ENCODE data around the gene YY1. TPM values are rescaled to one million over a fixed set of nuclear protein-coding genes. Genes with fewer than 3 reads are reported as not detected.

The YY1 gene
- total and polyA plus RNA-seq, 2 experiments from 2014 or later, result 88.2 to 128 TPM

DNA sequence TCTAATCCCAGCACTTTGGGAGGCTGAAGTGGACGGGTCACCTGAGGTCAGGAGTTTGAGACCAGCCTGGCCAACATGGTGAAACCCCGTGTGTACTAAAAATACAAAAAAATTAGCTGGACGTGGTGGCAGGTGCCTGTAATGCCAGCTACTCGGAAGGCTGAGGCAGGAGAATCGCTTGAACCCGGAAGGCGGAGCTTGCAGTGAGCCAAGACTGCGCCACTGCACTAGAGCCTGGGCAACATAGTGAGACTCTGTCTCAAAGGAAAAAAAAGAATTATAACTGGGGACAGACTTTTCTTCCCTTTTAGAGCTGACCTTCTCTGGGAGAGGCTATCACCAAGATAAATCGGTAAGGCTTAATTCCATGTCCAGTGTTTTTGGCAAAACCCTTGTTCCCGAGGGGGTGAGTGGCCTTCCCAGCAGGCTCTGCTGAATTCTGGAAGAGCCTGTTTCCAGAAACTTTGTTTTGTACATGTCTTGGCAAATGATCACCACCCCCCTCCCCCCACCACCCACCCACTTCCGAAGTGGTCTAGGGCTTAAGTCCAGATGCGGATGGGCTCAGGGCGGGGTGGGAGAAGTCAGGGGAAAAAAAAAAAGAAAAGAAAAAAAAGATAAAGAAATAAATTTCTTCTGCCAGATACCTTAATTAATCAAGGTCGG lies 47.2 kb upstream of the YY1 start:
- Mint-ChIP-seq H3K4me1 (peaks cover 13% of the 10 kb centered on the region), H3K9me3 (peaks cover 6% of the 10 kb centered on the region; the same call in 1 of the 3 replicates), H3K36me3 (ENCODE audit: low read depth) (no peaks in the 10 kb centered on the region), H3K27me3 (ENCODE audit: insufficient read depth, low read depth, poor library complexity) (peaks cover 18% of the 10 kb centered on the region), H3K4me3 (no peak overlapping the region), H3K27ac (no peak overlapping the region)
- H3K4me3 ChIP-seq, result no peak overlapping the region; the same call in 1 of the 2 replicates
- DNase-seq (ENCODE audit: low spot score) (no peak), ATAC-seq (no peak)
- H3K36me3 ChIP-seq (ENCODE audit: insufficient read depth), result no peaks in the 10 kb centered on the region
- no peak overlapping the region for H3K27ac ChIP-seq (ENCODE audit: low read depth)
- H2AFZ ChIP-seq, result no peak overlapping the region
- no peaks in the 10 kb centered on the region for H3K27me3 ChIP-seq (ENCODE audit: insufficient read depth)
- H3K79me2 ChIP-seq (replicated peaks; ENCODE audit: insufficient read depth), result no peaks in the 10 kb centered on the region
- H3K4me2 ChIP-seq, result no peak overlapping the region
- H3K9me2 ChIP-seq (ENCODE audit: insufficient read depth), result no peaks in the 10 kb centered on the region
- H3F3A ChIP-seq (replicated peaks; ENCODE audit: low read depth), result peaks cover 8% of the 10 kb centered on the region; the same call in 1 of the 2 replicates
- H3K4me1 ChIP-seq (ENCODE audit: insufficient read depth), result peaks cover 10% of the 10 kb centered on the region
- TF ChIP-seq, protein P1, sequence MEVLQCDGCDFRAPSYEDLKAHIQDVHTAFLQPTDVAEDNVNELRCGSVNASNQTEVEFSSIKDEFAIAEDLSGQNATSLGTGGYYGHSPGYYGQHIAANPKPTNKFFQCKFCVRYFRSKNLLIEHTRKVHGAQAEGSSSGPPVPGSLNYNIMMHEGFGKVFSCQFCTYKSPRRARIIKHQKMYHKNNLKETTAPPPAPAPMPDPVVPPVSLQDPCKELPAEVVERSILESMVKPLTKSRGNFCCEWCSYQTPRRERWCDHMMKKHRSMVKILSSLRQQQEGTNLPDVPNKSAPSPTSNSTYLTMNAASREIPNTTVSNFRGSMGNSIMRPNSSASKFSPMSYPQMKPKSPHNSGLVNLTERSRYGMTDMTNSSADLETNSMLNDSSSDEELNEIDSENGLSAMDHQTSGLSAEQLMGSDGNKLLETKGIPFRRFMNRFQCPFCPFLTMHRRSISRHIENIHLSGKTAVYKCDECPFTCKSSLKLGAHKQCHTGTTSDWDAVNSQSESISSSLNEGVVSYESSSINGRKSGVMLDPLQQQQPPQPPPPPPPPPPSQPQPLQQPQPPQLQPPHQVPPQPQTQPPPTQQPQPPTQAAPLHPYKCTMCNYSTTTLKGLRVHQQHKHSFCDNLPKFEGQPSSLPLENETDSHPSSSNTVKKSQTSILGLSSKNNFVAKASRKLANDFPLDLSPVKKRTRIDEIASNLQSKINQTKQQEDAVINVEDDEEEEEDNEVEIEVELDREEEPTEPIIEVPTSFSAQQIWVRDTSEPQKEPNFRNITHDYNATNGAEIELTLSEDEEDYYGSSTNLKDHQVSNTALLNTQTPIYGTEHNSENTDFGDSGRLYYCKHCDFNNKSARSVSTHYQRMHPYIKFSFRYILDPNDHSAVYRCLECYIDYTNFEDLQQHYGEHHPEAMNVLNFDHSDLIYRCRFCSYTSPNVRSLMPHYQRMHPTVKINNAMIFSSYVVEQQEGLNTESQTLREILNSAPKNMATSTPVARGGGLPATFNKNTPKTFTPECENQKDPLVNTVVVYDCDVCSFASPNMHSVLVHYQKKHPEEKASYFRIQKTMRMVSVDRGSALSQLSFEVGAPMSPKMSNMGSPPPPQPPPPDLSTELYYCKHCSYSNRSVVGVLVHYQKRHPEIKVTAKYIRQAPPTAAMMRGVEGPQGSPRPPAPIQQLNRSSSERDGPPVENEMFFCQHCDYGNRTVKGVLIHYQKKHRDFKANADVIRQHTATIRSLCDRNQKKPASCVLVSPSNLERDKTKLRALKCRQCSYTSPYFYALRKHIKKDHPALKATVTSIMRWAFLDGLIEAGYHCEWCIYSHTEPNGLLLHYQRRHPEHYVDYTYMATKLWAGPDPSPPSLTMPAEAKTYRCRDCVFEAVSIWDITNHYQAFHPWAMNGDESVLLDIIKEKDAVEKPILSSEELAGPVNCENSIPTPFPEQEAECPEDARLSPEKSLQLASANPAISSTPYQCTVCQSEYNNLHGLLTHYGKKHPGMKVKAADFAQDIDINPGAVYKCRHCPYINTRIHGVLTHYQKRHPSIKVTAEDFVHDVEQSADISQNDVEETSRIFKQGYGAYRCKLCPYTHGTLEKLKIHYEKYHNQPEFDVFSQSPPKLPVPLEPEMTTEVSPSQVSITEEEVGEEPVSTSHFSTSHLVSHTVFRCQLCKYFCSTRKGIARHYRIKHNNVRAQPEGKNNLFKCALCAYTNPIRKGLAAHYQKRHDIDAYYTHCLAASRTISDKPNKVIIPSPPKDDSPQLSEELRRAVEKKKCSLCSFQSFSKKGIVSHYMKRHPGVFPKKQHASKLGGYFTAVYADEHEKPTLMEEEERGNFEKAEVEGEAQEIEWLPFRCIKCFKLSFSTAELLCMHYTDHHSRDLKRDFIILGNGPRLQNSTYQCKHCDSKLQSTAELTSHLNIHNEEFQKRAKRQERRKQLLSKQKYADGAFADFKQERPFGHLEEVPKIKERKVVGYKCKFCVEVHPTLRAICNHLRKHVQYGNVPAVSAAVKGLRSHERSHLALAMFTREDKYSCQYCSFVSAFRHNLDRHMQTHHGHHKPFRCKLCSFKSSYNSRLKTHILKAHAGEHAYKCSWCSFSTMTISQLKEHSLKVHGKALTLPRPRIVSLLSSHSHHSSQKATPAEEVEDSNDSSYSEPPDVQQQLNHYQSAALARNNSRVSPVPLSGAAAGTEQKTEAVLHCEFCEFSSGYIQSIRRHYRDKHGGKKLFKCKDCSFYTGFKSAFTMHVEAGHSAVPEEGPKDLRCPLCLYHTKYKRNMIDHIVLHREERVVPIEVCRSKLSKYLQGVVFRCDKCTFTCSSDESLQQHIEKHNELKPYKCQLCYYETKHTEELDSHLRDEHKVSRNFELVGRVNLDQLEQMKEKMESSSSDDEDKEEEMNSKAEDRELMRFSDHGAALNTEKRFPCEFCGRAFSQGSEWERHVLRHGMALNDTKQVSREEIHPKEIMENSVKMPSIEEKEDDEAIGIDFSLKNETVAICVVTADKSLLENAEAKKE (CRISPR knock-in tag; IDR thresholded peaks at IDR 0.05), result no peak
- TF ChIP-seq POLR2AphosphoS5 (IDR thresholded peaks at IDR 0.05; ENCODE audit: low read depth), result no peak
- TF ChIP-seq EZH2 (IDR thresholded peaks at IDR 0.05; ENCODE audit: low read depth, unreplicated experiment), result no peak
- no peak for TF ChIP-seq ZNF331 (CRISPR knock-in tag; IDR thresholded peaks at IDR 0.05; ENCODE audit: low read depth)
- no peak for TF ChIP-seq STAT1 (IDR thresholded peaks at IDR 0.05; ENCODE audit: unreplicated experiment)
- TF ChIP-seq, protein P2, sequence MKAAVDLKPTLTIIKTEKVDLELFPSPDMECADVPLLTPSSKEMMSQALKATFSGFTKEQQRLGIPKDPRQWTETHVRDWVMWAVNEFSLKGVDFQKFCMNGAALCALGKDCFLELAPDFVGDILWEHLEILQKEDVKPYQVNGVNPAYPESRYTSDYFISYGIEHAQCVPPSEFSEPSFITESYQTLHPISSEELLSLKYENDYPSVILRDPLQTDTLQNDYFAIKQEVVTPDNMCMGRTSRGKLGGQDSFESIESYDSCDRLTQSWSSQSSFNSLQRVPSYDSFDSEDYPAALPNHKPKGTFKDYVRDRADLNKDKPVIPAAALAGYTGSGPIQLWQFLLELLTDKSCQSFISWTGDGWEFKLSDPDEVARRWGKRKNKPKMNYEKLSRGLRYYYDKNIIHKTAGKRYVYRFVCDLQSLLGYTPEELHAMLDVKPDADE (IDR thresholded peaks at IDR 0.05), result no peak
- no peak for TF ChIP-seq ZNF114 (CRISPR knock-in tag; IDR thresholded peaks at IDR 0.05)
- no peak for TF ChIP-seq NANOG (IDR thresholded peaks at IDR 0.05; ENCODE audit: borderline replicate concordance)
- TF ChIP-seq, protein P3, sequence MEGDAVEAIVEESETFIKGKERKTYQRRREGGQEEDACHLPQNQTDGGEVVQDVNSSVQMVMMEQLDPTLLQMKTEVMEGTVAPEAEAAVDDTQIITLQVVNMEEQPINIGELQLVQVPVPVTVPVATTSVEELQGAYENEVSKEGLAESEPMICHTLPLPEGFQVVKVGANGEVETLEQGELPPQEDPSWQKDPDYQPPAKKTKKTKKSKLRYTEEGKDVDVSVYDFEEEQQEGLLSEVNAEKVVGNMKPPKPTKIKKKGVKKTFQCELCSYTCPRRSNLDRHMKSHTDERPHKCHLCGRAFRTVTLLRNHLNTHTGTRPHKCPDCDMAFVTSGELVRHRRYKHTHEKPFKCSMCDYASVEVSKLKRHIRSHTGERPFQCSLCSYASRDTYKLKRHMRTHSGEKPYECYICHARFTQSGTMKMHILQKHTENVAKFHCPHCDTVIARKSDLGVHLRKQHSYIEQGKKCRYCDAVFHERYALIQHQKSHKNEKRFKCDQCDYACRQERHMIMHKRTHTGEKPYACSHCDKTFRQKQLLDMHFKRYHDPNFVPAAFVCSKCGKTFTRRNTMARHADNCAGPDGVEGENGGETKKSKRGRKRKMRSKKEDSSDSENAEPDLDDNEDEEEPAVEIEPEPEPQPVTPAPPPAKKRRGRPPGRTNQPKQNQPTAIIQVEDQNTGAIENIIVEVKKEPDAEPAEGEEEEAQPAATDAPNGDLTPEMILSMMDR (conservative IDR thresholded peaks at IDR 0.05; ENCODE audit: low read depth in 2 of 2), result no peak
- no peak for TF ChIP-seq EZH2phosphoT487 (IDR thresholded peaks at IDR 0.05; ENCODE audit: unreplicated experiment)
- TF ChIP-seq CREB1 (CRISPR knock-in tag; IDR thresholded peaks at IDR 0.05; ENCODE audit: low read depth), result no peak
- TF ChIP-seq JUNB (IDR thresholded peaks at IDR 0.05; ENCODE audit: unreplicated experiment), result no peak
- TF ChIP-seq, protein P4, sequence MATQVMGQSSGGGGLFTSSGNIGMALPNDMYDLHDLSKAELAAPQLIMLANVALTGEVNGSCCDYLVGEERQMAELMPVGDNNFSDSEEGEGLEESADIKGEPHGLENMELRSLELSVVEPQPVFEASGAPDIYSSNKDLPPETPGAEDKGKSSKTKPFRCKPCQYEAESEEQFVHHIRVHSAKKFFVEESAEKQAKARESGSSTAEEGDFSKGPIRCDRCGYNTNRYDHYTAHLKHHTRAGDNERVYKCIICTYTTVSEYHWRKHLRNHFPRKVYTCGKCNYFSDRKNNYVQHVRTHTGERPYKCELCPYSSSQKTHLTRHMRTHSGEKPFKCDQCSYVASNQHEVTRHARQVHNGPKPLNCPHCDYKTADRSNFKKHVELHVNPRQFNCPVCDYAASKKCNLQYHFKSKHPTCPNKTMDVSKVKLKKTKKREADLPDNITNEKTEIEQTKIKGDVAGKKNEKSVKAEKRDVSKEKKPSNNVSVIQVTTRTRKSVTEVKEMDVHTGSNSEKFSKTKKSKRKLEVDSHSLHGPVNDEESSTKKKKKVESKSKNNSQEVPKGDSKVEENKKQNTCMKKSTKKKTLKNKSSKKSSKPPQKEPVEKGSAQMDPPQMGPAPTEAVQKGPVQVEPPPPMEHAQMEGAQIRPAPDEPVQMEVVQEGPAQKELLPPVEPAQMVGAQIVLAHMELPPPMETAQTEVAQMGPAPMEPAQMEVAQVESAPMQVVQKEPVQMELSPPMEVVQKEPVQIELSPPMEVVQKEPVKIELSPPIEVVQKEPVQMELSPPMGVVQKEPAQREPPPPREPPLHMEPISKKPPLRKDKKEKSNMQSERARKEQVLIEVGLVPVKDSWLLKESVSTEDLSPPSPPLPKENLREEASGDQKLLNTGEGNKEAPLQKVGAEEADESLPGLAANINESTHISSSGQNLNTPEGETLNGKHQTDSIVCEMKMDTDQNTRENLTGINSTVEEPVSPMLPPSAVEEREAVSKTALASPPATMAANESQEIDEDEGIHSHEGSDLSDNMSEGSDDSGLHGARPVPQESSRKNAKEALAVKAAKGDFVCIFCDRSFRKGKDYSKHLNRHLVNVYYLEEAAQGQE (IDR thresholded peaks at IDR 0.05; ENCODE audit: unreplicated experiment), result no peak
- H4K20me1 ChIP-seq (replicated peaks; ENCODE audit: insufficient read depth), result no peaks in the 10 kb centered on the region; the same call in 1 of the 2 replicates
